Femur (tissue), 1 donor: Measurements from ENCODE around the gene ARHGAP24.

ENCODE experiments used
- DNase-seq: peaks from one replicate; pipeline ENCODE4 v3.0.0-alpha.2; 2017

ARHGAP24 gene

GRCh38 chr4:85591406-85592098 lies 116.6 kb downstream of the ARHGAP24 start:
- DNase-seq: no peak

- no peak for DNase-seq
These were observed 120.3 kb downstream of the ARHGAP24 start for GRCh38 chr4:85595098-85595775.

GRCh38 chr4:85595796-85596559 lies 121.0 kb downstream of the ARHGAP24 start:
- no peak for DNase-seq

- no peak for DNase-seq
These were observed 124.0 kb downstream of the ARHGAP24 start for GRCh38 chr4:85598936-85599335.

GRCh38 chr4:85600501-85600900 lies 125.6 kb downstream of the ARHGAP24 start:
- no peak for DNase-seq

GRCh38 chr4:85603437-85604336 lies 128.7 kb downstream of the ARHGAP24 start:
- DNase-seq: no peak

- DNase-seq: no peak
These were observed 131.6 kb downstream of the ARHGAP24 start for GRCh38 chr4:85606505-85606904.

GRCh38 chr4:85607624-85608023 lies 132.7 kb downstream of the ARHGAP24 start:
- peak; percentile 20 for DNase-seq

- no peak for DNase-seq
These were observed 135.5 kb downstream of the ARHGAP24 start for GRCh38 chr4:85610450-85610849.

GRCh38 chr4:85611661-85612060 lies 136.7 kb downstream of the ARHGAP24 start:
- DNase-seq: no peak

GRCh38 chr4:85613901-85614300 lies 139.0 kb downstream of the ARHGAP24 start:
- no peak for DNase-seq

- no peak for DNase-seq
These were observed 141.0 kb downstream of the ARHGAP24 start for GRCh38 chr4:85615952-85616351.

GRCh38 chr4:85617202-85617601 lies 142.3 kb downstream of the ARHGAP24 start:
- no peak for DNase-seq

GRCh38 chr4:85632981-85633380 lies 158.0 kb downstream of the ARHGAP24 start:
- no peak for DNase-seq

GRCh38 chr4:85637778-85638177 lies 162.8 kb downstream of the ARHGAP24 start:
- DNase-seq: no peak

GRCh38 chr4:85639946-85640345 lies 165.0 kb downstream of the ARHGAP24 start:
- no peak for DNase-seq

- DNase-seq: no peak
These were observed 167.6 kb downstream of the ARHGAP24 start for GRCh38 chr4:85642356-85643100.

- DNase-seq: no peak
These were observed 169.1 kb downstream of the ARHGAP24 start for GRCh38 chr4:85644061-85644460.

- DNase-seq: no peak
These were observed 176.0 kb downstream of the ARHGAP24 start for GRCh38 chr4:85650908-85651307.

- DNase-seq: no peak
These were observed 182.0 kb downstream of the ARHGAP24 start for GRCh38 chr4:85656759-85657505.

- peak; percentile 29 for DNase-seq
These were observed 184.0 kb downstream of the ARHGAP24 start for GRCh38 chr4:85658766-85659439.
